GM12874 (cell line): ENCODE data around the gene ADM5.

Source experiments
- TF ChIP-seq, protein P1 (sequence below): IDR thresholded peaks from 2 replicates; pipeline ENCODE4 v1.5.1; 2011; ENCODE audit warnings: low read depth, mild to moderate bottlenecking, control low read depth, low read length, moderate library complexity; ENCODE audit not compliant: insufficient read depth

The ADM5 gene

DNA sequence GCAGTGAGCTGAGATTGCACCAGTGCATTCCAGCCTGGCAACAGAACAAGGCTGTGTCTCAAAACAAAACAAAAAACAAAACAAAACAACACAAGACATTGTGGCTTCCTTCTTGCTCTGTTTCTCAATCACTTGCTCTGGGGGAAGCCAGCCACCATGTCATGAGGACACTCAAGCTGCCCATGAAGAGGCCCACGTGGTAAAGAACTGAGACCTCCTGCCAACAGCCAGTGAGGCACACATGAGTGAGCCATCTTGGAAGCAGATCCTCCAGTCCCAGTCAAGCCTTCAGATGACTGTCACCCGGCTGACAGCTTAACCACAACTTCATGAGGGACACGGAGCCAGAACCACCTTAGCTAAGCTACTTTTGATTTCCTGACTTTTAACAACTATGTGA lies 26.8 kb downstream of the ADM5 start:
- TF ChIP-seq, protein P1, sequence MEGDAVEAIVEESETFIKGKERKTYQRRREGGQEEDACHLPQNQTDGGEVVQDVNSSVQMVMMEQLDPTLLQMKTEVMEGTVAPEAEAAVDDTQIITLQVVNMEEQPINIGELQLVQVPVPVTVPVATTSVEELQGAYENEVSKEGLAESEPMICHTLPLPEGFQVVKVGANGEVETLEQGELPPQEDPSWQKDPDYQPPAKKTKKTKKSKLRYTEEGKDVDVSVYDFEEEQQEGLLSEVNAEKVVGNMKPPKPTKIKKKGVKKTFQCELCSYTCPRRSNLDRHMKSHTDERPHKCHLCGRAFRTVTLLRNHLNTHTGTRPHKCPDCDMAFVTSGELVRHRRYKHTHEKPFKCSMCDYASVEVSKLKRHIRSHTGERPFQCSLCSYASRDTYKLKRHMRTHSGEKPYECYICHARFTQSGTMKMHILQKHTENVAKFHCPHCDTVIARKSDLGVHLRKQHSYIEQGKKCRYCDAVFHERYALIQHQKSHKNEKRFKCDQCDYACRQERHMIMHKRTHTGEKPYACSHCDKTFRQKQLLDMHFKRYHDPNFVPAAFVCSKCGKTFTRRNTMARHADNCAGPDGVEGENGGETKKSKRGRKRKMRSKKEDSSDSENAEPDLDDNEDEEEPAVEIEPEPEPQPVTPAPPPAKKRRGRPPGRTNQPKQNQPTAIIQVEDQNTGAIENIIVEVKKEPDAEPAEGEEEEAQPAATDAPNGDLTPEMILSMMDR: no peak

DNA sequence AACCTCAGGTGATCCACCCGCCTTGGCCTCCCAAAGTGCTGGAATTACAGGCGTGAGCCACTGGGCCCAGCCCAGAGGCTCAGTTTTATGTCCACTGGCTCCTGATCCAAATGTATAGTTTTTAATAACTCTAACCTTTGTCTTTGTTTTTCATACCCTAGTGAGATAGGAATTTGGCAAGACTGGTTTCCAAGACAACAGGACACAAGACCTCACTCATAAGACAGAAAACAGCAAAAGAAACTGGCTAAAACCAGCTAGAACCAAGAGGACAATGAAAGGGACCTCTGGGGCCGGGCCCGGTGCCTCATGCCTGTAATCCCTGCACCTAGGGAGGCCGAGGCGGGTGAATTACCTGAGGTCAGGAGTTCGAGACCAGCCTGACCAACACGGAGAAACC lies 29.1 kb downstream of the ADM5 start:
- TF ChIP-seq, protein P1: no peak

DNA sequence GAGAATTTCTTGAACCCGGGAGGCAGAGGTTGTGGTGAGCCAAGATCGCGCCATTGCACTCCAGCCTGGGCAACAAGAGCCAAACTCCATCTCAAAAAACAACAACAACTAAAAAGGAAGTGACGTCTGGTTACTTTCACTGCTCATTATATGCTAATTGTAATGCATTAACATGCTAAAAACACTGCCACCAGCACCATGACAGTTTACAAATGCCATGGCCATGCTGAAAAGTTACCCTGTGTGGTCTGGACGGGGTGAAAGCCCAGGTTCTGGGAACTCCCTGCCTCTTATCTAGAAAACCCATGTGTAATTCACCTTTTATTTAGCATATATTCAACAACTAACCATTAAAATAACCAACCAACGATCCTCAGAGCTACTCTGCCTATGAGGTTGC lies 29.6 kb downstream of the ADM5 start:
- TF ChIP-seq, protein P1: no peak

DNA sequence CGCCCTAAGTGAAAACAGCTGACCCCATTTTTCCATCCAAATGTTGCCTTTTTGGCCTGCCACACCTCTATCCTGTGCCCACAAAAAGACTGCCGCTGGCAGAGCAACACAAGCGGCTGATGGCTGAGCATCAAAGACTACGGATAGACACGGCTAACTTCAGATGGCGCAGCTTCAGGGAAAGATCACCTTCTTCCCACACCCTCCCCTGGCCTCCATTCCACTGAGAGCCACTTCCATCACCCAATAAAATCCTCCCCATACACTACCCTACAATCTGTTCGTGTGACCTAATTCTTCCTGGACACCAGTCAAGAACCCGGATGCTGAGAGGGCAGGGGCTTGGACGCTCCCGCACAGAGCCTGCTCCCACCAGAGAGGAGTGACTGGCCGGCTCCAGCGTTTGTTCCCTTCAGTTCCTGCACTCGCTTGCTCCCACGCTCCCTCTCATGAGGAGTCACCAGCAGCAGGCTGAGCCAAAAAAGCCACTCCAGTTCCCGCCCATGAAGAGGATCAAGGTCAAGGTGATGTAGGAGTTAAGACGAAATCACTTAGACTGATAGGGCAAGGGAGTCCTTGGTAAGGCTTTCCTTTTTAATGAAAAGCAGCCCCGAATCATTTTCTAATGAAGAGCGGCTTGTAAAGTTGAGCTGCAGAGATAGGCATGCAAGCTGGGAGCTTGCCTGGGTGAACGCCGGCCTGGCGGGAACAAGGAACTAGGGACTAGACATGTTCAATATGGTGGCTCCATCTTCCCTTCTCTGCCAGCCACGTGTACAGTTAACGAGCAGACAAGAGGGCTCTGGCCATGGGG lies 38.0 kb downstream of the ADM5 start:
- TF ChIP-seq, protein P1: no peak

GRCh38 chr19:49730166-49730565 lies 40.8 kb downstream of the ADM5 start:
- TF ChIP-seq, protein P1: no peak

DNA sequence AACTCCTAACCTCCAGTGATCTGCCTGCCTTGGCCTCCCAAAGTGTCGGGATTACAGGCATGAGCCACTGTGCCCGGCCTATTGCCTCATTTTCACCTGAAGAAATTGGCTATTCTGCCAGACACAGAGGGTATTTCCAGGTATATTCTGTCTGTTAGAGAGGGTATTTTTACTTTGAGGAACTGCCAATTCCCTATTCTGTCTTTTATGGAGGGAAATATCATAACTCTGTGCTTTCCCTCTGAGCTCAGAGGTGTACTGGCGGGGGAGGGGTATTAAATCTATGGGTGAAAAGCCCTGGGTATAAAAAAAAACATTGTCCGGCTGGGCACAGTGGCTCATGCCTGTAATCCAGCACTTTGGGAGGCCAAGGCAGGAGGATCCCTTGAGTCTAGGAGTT lies 48.9 kb downstream of the ADM5 start:
- TF ChIP-seq, protein P1: no peak

GRCh38 chr19:49739098-49739497 lies 49.7 kb downstream of the ADM5 start:
- TF ChIP-seq, protein P1: no peak
